CD14-positive monocyte (primary cell): ENCODE data around the gene HBM. TPM values are rescaled to one million over a fixed set of nuclear protein-coding genes. Genes with fewer than 3 reads are reported as not detected.

ENCODE experiments used
- DNase-seq, 3 donors: peaks; one replicate each; pipeline ENCODE4 v3.0.0-alpha.2; 2011 to 2022
- H2AFZ ChIP-seq: 2 replicates; pipeline ENCODE4 v1.6.0; 2012; ENCODE audit warnings: mild to moderate bottlenecking, low read depth, low read length, inconsistent platforms; ENCODE audit not compliant: insufficient read depth, poor library complexity, severe bottlenecking
- H3K27ac ChIP-seq, 2 donors: 1 replicate in 1 of 2; 2 replicates in 1 of 2; pipeline ENCODE4 v1.5.1; 2012 to 2013; ENCODE audit warnings: low read length in 2 of 2, control low read depth in 1 of 2, inconsistent platforms in 1 of 2, low read depth in 1 of 2, mild to moderate bottlenecking in 1 of 2
- H3K27me3 ChIP-seq, 2 donors: one replicate each; pipeline versions ENCODE4 v1.6.0 to v1.6.1; 2011 to 2013; ENCODE audit warnings: low read length in 2 of 2; ENCODE audit not compliant: control insufficient read depth in 2 of 2, insufficient read depth in 2 of 2
- H3K36me3 ChIP-seq, 2 donors: replicated peaks in 1 of 2; 1 replicate in 1 of 2; 2 replicates in 1 of 2; pipeline versions ENCODE4 v1.5.1 to v1.6.1; 2012 to 2013; ENCODE audit warnings: low read length in 2 of 2, control low read depth in 1 of 2, inconsistent platforms in 1 of 2, mild to moderate bottlenecking in 1 of 2; ENCODE audit not compliant: insufficient read depth in 2 of 2, control insufficient read depth in 1 of 2
- H3K4me1 ChIP-seq, 2 donors: 1 replicate in 1 of 2; 2 replicates in 1 of 2; pipeline versions ENCODE4 v1.5.1 to v1.6.1; 2012 to 2013; ENCODE audit warnings: low read length in 2 of 2, control low read depth in 1 of 2, inconsistent platforms in 1 of 2, mild to moderate bottlenecking in 1 of 2, moderate library complexity in 1 of 2; ENCODE audit not compliant: insufficient read depth in 2 of 2, control insufficient read depth in 1 of 2
- H3K4me2 ChIP-seq: replicated peaks from 2 replicates; pipeline ENCODE3; 2012; ENCODE audit warnings: low read length, moderate library complexity, mild to moderate bottlenecking; ENCODE audit not compliant: poor library complexity, severe bottlenecking; ENCODE audit errors: extremely low read depth
- H3K4me3 ChIP-seq, 3 experiments: fragments of 200-600 bp in 1 of 3; sonication (generic) in 1 of 3; replicated peaks in 1 of 3; 1 replicate in 2 of 3; 2 replicates in 1 of 3; pipeline ENCODE4 v1.5.1; 2011 to 2013; ENCODE audit warnings: low read length in 3 of 3, mild to moderate bottlenecking in 3 of 3, control low read depth in 2 of 3, low read depth in 2 of 3, inconsistent platforms in 1 of 3, moderate library complexity in 1 of 3
- H3K79me2 ChIP-seq: 2 replicates; pipeline ENCODE4 v1.6.0; 2012; ENCODE audit warnings: mild to moderate bottlenecking, control low read depth, inconsistent platforms, low read length, moderate library complexity; ENCODE audit not compliant: insufficient read depth
- H3K9ac ChIP-seq: 2 replicates; pipeline ENCODE4 v1.6.0; 2017; ENCODE audit warnings: low read length, mild to moderate bottlenecking; ENCODE audit not compliant: insufficient read depth, poor library complexity, severe bottlenecking
- H3K9me3 ChIP-seq, 2 donors: replicated peaks in 1 of 2; 1 replicate in 1 of 2; 2 replicates in 1 of 2; pipeline versions ENCODE4 v1.5.1 to v1.6.1; 2012 to 2013; ENCODE audit warnings: low read length in 2 of 2, control low read depth in 1 of 2; ENCODE audit not compliant: control insufficient read depth in 1 of 2, insufficient read depth in 1 of 2
- H4K20me1 ChIP-seq: 2 replicates; pipeline ENCODE4 v1.6.0; 2012; ENCODE audit warnings: mild to moderate bottlenecking, low read length, control low read depth, moderate library complexity; ENCODE audit not compliant: insufficient read depth
- H3K27ac Mint-ChIP-seq, 7 donors: one replicate each; pipeline ENCODE4 v1.8.0; 2020; ENCODE audit warnings: mild to moderate bottlenecking in 7 of 7, mixed read lengths in 7 of 7, moderate library complexity in 6 of 7, inconsistent platforms in 2 of 7
- H3K27me3 Mint-ChIP-seq, 3 donors: one replicate each; pipeline ENCODE4 v1.8.0; 2021 to 2022; ENCODE audit warnings: low read depth in 3 of 3, mild to moderate bottlenecking in 3 of 3, mixed read lengths in 3 of 3, moderate library complexity in 3 of 3, inconsistent platforms in 1 of 3
- H3K36me3 Mint-ChIP-seq, 2 donors: one replicate each; pipeline ENCODE4 v1.8.0; 2020; ENCODE audit warnings: mixed read lengths in 2 of 2, inconsistent platforms in 1 of 2, mild to moderate bottlenecking in 1 of 2
- H3K4me1 Mint-ChIP-seq: one replicate; pipeline ENCODE4 v1.8.0; 2020; ENCODE audit warnings: mild to moderate bottlenecking, mixed read lengths
- H3K4me3 Mint-ChIP-seq, 2 donors: one replicate each; pipeline ENCODE4 v1.8.0; 2020; ENCODE audit warnings: mild to moderate bottlenecking in 2 of 2, mixed read lengths in 2 of 2, moderate library complexity in 1 of 2
- H3K9me3 Mint-ChIP-seq, 7 donors: one replicate each; pipeline ENCODE4 v1.8.0; 2020 to 2022; ENCODE audit warnings: mixed read lengths in 7 of 7, mild to moderate bottlenecking in 6 of 7, moderate library complexity in 6 of 7, inconsistent platforms in 2 of 7
- WGBS: methylation state at CpG from one replicate; pipeline ENCODE4 v1.1.5; 2013; ENCODE audit warnings: missing lambda C conversion rate; ENCODE audit not compliant: insufficient coverage; 5-methylcytosine and 5-hydroxymethylcytosine counted together
- intact Hi-C, 2 donors: fragments of 100-400 bp; cut with micrococcal nuclease; formaldehyde crosslinking; loops; one replicate each; pipeline versions ENCODE4 v1.15.0 to v1.15.1; 2023
- polyA plus RNA-seq, 3 donors: library from polyadenylated mRNA; depleted of rRNA in 1 of 3; unstranded in 2 of 3; stranded (reverse) in 1 of 3; fragments of 300-500 nt in 2 of 3; fragments of >200 nt in 1 of 3; fragmentation: Illumina TruSeq in 2 of 3; gene quantifications; 1 replicate in 2 of 3; 2 replicates in 1 of 3; pipeline ENCODE4 v1.2.3, GENCODE V29; 2012 to 2021
- TF ChIP-seq, protein P1 (sequence below): fragments of 200-600 bp; IDR thresholded peaks from one replicate; pipeline ENCODE4 v1.8.0; 2022; ENCODE audit warnings: antibody characterized with exemption, mild to moderate bottlenecking

The HBM gene
- polyA plus RNA-seq, 3 donors = not detected

DNA sequence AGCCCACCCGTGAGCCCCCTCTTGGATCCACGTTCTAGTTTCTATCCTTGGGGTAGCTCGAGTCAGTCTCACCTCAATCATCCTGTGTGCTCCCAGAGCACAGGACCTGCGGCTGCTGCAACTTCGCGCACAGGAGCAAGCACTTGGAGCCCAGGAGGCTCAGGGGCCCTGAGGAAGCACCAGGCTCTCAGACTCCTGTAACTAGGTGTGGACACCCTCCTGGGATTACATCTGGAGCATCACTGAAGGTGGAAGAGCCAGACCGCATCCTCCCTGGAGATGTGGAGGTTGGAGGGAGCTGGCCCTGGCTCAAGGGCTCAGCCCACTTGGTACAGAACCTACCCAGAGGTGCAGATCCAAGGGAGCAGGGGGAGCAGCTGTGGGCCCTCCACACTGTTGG lies 17.2 kb downstream of the HBM start:
- intact Hi-C loops = no loop called here
- Histone ChIP-seq H3K9ac (no peak overlapping the region), H3K4me3 (no peak overlapping the region), H3K9me3 (peaks cover 2 to 7% of the 10 kb centered on the region in 2 donors), H3K27me3 (peaks cover 21 to 34% of the 10 kb centered on the region in 2 donors), H3K4me2 (no peak overlapping the region), H2AFZ (no peak overlapping the region), H3K4me1 (peaks cover 8 to 17% of the 10 kb centered on the region in 2 donors), H3K79me2 (no peaks in the 10 kb centered on the region), H3K27ac (no peak overlapping the region), H4K20me1 (no peaks in the 10 kb centered on the region), H3K36me3 (peaks cover 8 to 9% of the 10 kb centered on the region in 2 donors)
- TF ChIP-seq, protein P1, sequence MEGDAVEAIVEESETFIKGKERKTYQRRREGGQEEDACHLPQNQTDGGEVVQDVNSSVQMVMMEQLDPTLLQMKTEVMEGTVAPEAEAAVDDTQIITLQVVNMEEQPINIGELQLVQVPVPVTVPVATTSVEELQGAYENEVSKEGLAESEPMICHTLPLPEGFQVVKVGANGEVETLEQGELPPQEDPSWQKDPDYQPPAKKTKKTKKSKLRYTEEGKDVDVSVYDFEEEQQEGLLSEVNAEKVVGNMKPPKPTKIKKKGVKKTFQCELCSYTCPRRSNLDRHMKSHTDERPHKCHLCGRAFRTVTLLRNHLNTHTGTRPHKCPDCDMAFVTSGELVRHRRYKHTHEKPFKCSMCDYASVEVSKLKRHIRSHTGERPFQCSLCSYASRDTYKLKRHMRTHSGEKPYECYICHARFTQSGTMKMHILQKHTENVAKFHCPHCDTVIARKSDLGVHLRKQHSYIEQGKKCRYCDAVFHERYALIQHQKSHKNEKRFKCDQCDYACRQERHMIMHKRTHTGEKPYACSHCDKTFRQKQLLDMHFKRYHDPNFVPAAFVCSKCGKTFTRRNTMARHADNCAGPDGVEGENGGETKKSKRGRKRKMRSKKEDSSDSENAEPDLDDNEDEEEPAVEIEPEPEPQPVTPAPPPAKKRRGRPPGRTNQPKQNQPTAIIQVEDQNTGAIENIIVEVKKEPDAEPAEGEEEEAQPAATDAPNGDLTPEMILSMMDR = no peak
- H3K4me3 Mint-ChIP-seq = no peak overlapping the region
- H3K27ac Mint-ChIP-seq = peak overlapping the region in 1 of 7 donors; percentile 15
- H3K27me3 Mint-ChIP-seq = peaks cover 24 to 39% (median 31%) of the 10 kb centered on the region in 3 donors
- peaks cover 15 to 22% of the 10 kb centered on the region in 2 donors for H3K36me3 Mint-ChIP-seq
- WGBS = 73% methylated on average over 3 of the region's 7 CpGs
- peaks cover 0 to 6% (median 2%) of the 10 kb centered on the region in 7 donors for H3K9me3 Mint-ChIP-seq
- peaks cover 6% of the 10 kb centered on the region for H3K4me1 Mint-ChIP-seq
- DNase-seq = no peak

DNA sequence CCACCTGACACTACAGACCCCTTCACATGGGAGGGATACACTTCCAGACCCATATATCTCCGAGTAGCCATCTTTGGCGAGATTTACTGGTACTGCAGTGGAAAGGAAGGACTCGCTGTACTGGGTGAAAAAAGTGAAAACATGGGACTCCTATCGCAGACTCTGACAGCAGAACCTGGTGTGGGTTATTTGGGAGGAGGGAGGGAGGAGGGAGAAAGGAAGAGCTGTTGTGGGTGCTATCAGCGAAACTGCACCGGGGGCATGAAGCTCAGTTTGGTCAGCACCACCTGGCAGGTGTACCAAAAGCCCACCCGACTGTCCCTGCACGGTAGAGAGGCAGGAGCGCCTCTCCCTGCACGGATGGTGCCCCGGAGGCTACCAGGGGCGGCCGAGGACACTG lies 19.4 kb downstream of the HBM start:
- peaks cover 2 to 14% of the 10 kb centered on the region in 2 donors for H3K27me3 ChIP-seq
- peaks cover 35 to 43% of the 10 kb centered on the region in 2 donors for H3K36me3 Mint-ChIP-seq
- TF ChIP-seq, protein P1 = no peak
- no peak overlapping the region for H3K4me3 Mint-ChIP-seq
- H3K27ac ChIP-seq = no peak overlapping the region
- no peaks in the 10 kb centered on the region for H4K20me1 ChIP-seq
- H2AFZ ChIP-seq = no peak overlapping the region
- H3K27ac Mint-ChIP-seq = no peak overlapping the region
- H3K4me2 ChIP-seq = no peak overlapping the region
- no peak for DNase-seq
- H3K9me3 ChIP-seq = peaks cover 0 to 7% of the 10 kb centered on the region in 2 donors
- intact Hi-C loops = no loop called here
- peaks cover 28 to 30% of the 10 kb centered on the region in 2 donors for H3K36me3 ChIP-seq
- H3K9ac ChIP-seq = no peak overlapping the region
- H3K79me2 ChIP-seq = no peaks in the 10 kb centered on the region
- H3K9me3 Mint-ChIP-seq = peaks cover 0 to 6% (median 0%) of the 10 kb centered on the region in 7 donors
- 98% methylated on average over 11 of the region's 13 CpGs for WGBS
- H3K4me3 ChIP-seq = no peak overlapping the region
- peaks cover 8 to 15% of the 10 kb centered on the region in 2 donors for H3K4me1 ChIP-seq
- H3K4me1 Mint-ChIP-seq = peaks cover 2% of the 10 kb centered on the region
- H3K27me3 Mint-ChIP-seq = peaks cover 3 to 18% (median 11%) of the 10 kb centered on the region in 3 donors
